GM12878 (cell line): ENCODE measurements around the gene ATP5PD. TPM values are rescaled to one million over a fixed set of nuclear protein-coding genes. Genes with fewer than 3 reads are reported as not detected.

Experiments used
- ATAC-seq: fragments of 200-7000 bp; cut with Tn5 transposase; 3 replicates; pipeline ENCODE4 v1.9.1; 2020; ENCODE audit warnings: mild to moderate bottlenecking, moderate library complexity
- BruUV-seq: library from RNA; stranded (reverse); fragments of 400-500 nt; replicated peaks from 2 replicates; lab custom pipeline; 2021; lab: Mats Ljungman, UMichigan
- CTCF ChIA-PET: fragments of 300-600 bp; sonication (Branson Sonifier 250); formaldehyde crosslinking; extraction: SDS; loops from one replicate; lab custom pipeline; 2021; ENCODE audit warnings: inconsistent platforms; lab: Yijun Ruan, JAX
- POLR2A ChIA-PET: fragments of 350-600 bp; formaldehyde crosslinking; extraction: SDS; loops from one replicate; lab custom pipeline; 2021; ENCODE audit warnings: inconsistent platforms; lab: Charles Lee
- RAD21 ChIA-PET: fragments of 300-600 bp; sonication (Branson Sonifier 250); formaldehyde crosslinking; loops from one replicate; lab custom pipeline; 2023; ENCODE audit warnings: antibody characterized with exemption; ENCODE audit not compliant: unreplicated experiment; lab: Charles Lee
- SMC1A ChIA-PET: fragments of 300-600 bp; sonication (Branson Sonifier 250); formaldehyde crosslinking; loops from one replicate; lab custom pipeline; 2023; ENCODE audit not compliant: unreplicated experiment, uncharacterized antibody; lab: Charles Lee
- DNase-seq: peaks from one replicate; pipeline ENCODE4 v3.0.0-alpha.2; 2011; ENCODE audit warnings: low read depth, low spot score
- FAIRE-seq: peaks from 3 replicates; lab custom pipeline; 2011; peaks lifted over from hg19 to GRCh38; lab: Jason Lieb, UNC
- H2AFZ ChIP-seq: 2 replicates; pipeline ENCODE4 v1.6.0; 2011; ENCODE audit warnings: low read depth, low read length, control low read depth; ENCODE audit not compliant: control insufficient read depth
- H3K27ac ChIP-seq: 2 replicates; pipeline ENCODE4 v1.5.1; 2011; ENCODE audit warnings: control low read depth; ENCODE audit not compliant: control insufficient read depth, insufficient read depth
- H3K27me3 ChIP-seq, 2 experiments: replicated peaks in 1 of 2; 2 replicates each; pipeline versions ENCODE4 v1.6.0 to v1.6.1; 2011; ENCODE audit warnings: low read length in 1 of 2; ENCODE audit not compliant: control insufficient read depth in 2 of 2, insufficient read depth in 2 of 2
- H3K36me3 ChIP-seq, 2 experiments: 2 replicates each; pipeline ENCODE4 v1.5.1; 2011; ENCODE audit warnings: low read length in 1 of 2; ENCODE audit not compliant: control insufficient read depth in 2 of 2, insufficient read depth in 2 of 2
- H3K4me1 ChIP-seq: 2 replicates; pipeline ENCODE4 v1.6.1; 2011; ENCODE audit warnings: mild to moderate bottlenecking, low read length, moderate library complexity, mixed read lengths; ENCODE audit not compliant: control insufficient read depth, insufficient read depth
- H3K4me2 ChIP-seq: 2 replicates; pipeline ENCODE4 v1.6.0; 2011; ENCODE audit warnings: control low read depth; ENCODE audit not compliant: control insufficient read depth, insufficient read depth
- H3K4me3 ChIP-seq: fragments of 200-600 bp; sonication (generic); 2 replicates; pipeline ENCODE4 v1.5.1; 2016
- H3K79me2 ChIP-seq: 2 replicates; pipeline ENCODE4 v1.6.0; 2011; ENCODE audit warnings: low read length; ENCODE audit not compliant: control insufficient read depth, insufficient read depth
- H3K9ac ChIP-seq: 2 replicates; pipeline ENCODE4 v1.8.0; 2011; ENCODE audit warnings: low read length, control low read depth, mixed read lengths; ENCODE audit not compliant: control insufficient read depth, insufficient read depth
- H3K9me3 ChIP-seq: replicated peaks from 3 replicates; pipeline ENCODE4 v1.5.1; 2011; ENCODE audit warnings: mild to moderate bottlenecking, low read length; ENCODE audit not compliant: control insufficient read depth, insufficient read depth
- H4K20me1 ChIP-seq: 2 replicates; pipeline ENCODE4 v1.6.0; 2011; ENCODE audit not compliant: control insufficient read depth, insufficient read depth
- BHLHE40 ChIP-seq, 2 experiments: fragments of 450-650 bp in 1 of 2; IDR thresholded peaks; 2 replicates each; pipeline ENCODE4 v1.6.1; 2011 to 2017; ENCODE audit warnings: low read depth in 2 of 2, borderline replicate concordance in 1 of 2, improper control_type of control experiment in 1 of 2, low read length in 1 of 2, mild to moderate bottlenecking in 1 of 2
- CREM ChIP-seq: IDR thresholded peaks from 2 replicates; pipeline ENCODE4 v1.6.1; 2014; ENCODE audit warnings: antibody characterized with exemption, low read depth
- EED ChIP-seq: sonication (generic); IDR thresholded peaks from 2 replicates; pipeline ENCODE4 v1.6.1; 2016; ENCODE audit warnings: antibody characterized with exemption, low read depth
- HDGF ChIP-seq: fragments of 450-650 bp; IDR thresholded peaks from 2 replicates; pipeline ENCODE4 v1.6.1; 2016; ENCODE audit warnings: antibody characterized with exemption
- JUND ChIP-seq: IDR thresholded peaks from 2 replicates; pipeline ENCODE4 v1.6.1; 2012; ENCODE audit warnings: low read depth, mild to moderate bottlenecking, low read length, improper control_type of control experiment, moderate library complexity
- PKNOX1 ChIP-seq: fragments of 450-650 bp; IDR thresholded peaks from 2 replicates; pipeline ENCODE4 v1.6.1; 2016; ENCODE audit warnings: mild to moderate bottlenecking
- RFX5 ChIP-seq: IDR thresholded peaks from 2 replicates; pipeline ENCODE4 v1.6.1; 2011; ENCODE audit warnings: low read depth, low read length, improper control_type of control experiment
- TCF12 ChIP-seq: IDR thresholded peaks from 2 replicates; pipeline ENCODE4 v1.6.1; 2011; ENCODE audit warnings: low read depth, mild to moderate bottlenecking, low read length
- YBX1 ChIP-seq: fragments of 450-650 bp; IDR thresholded peaks from 2 replicates; pipeline ENCODE4 v1.6.1; 2016; ENCODE audit warnings: antibody characterized with exemption
- ZNF384 ChIP-seq: IDR thresholded peaks from 2 replicates; pipeline ENCODE4 v1.6.1; 2012; ENCODE audit warnings: low read depth, mild to moderate bottlenecking, low read length, improper control_type of control experiment, borderline replicate concordance
- WGBS: methylation state at CpG from one replicate; pipeline ENCODE4 v1.1.6; 2016; ENCODE audit warnings: low lambda C conversion rate; ENCODE audit not compliant: insufficient replicate concordance, insufficient coverage; ENCODE audit errors: missing lambda C conversion rate; 5-methylcytosine and 5-hydroxymethylcytosine counted together
- in situ Hi-C: fragments of 300-500 bp; cut with MboI; formaldehyde crosslinking; loops from 9 replicates; pipeline ENCODE4 v1.14.3; 2018; ENCODE audit warnings: mixed read lengths
- intact Hi-C: fragments of 100-400 bp; cut with micrococcal nuclease; formaldehyde crosslinking; loops from one replicate; pipeline ENCODE4 v1.14.2; 2022; ENCODE audit not compliant: unreplicated experiment
- polyA plus RNA-seq, 11 experiments: library from polyadenylated mRNA; depleted of rRNA in 4 of 11; unstranded in 6 of 11; stranded (reverse) in 5 of 11; fragments of >200 nt; fragmentation: Nextera tagmentation in 4 of 11; fragmentation: Illumina TruSeq in 1 of 11; extraction: Ambion mirVana in 4 of 11; extraction: Trizol in 1 of 11; gene quantifications; 1 replicate in 1 of 11; 2 replicates in 10 of 11; pipeline versions ENCODE4 v1.2.1 to v1.2.3, GENCODE V29; 2011 to 2016; ENCODE audit warnings: inconsistent platforms in 2 of 11, missing spikeins in 2 of 11, low read depth in 1 of 11
- total RNA-seq, 4 experiments: library from RNA; depleted of rRNA in 3 of 4; stranded (reverse); fragments of >200 nt in 3 of 4; fragmentation: Illumina TruSeq in 1 of 4; extraction: Trizol in 1 of 4; gene quantifications; 2 replicates each; pipeline versions ENCODE4 v1.2.1 to v1.2.3, GENCODE V29; 2013 to 2021
- TF ChIP-seq, protein P1 (sequence below): IDR thresholded peaks from 2 replicates; pipeline ENCODE4 v1.6.1; 2012; ENCODE audit warnings: low read depth, low read length, improper control_type of control experiment

The ATP5PD gene
- total and polyA plus RNA-seq, 10 of the 15 experiments (the other 5 are each of a cell fraction or from before 2014, with no cell fraction given): 172 to 772 (median 321) TPM

DNA sequence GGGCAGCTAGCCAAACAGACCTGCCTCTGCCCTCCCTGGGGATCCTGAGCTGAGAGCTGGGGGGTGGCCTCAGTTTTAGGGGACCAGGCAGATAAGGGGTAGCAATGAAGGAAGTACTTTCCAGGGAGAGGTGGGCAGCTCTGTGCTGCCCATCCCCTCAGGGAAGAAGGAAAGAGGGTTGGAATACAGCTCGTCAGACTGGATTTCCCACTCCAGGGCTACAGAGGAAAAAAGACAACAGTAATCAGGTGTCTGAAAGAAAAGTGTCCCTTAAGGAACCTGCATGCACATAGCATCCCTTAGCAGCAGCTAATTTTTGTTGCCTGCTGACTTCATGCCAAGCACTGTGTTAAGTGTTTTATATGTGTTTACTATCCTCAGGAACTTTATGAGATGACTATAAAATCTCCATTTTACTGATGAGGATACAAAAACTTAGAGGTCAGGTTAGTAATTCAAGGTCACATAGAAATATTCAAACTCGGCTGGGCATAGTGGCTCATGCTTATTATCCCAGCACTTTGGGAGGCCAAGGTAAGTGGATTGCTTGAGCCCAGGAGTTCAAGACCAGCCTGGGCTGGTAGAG is 37.5 kb downstream of the ATP5PD start (continued):
- TF ChIP-seq, protein P1, sequence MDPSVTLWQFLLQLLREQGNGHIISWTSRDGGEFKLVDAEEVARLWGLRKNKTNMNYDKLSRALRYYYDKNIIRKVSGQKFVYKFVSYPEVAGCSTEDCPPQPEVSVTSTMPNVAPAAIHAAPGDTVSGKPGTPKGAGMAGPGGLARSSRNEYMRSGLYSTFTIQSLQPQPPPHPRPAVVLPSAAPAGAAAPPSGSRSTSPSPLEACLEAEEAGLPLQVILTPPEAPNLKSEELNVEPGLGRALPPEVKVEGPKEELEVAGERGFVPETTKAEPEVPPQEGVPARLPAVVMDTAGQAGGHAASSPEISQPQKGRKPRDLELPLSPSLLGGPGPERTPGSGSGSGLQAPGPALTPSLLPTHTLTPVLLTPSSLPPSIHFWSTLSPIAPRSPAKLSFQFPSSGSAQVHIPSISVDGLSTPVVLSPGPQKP: no peak
- no peak for TF ChIP-seq JUND

- Histone ChIP-seq H3K27me3 (no peaks in the 10 kb centered on the region; a peak in 1 of 4 replicates), H3K27ac (no peak overlapping the region), H3K9me3 (no peaks in the 10 kb centered on the region), H3K79me2 (peaks cover 5% of the 10 kb centered on the region), H4K20me1 (no peaks in the 10 kb centered on the region), H3K4me1 (peaks cover 3% of the 10 kb centered on the region), H3K36me3 (no peaks in the 10 kb centered on the region), H3K4me3 (no peak overlapping the region), H3K9ac (no peak overlapping the region), H2AFZ (no peak overlapping the region), H3K4me2 (no peak overlapping the region)
- no peak for TF ChIP-seq PKNOX1
- TF ChIP-seq ZNF384: peak; percentile 14; the same call in 1 of the 2 replicates
- TF ChIP-seq BHLHE40 (IDR thresholded peaks at IDR 0.05; ENCODE audit: borderline replicate concordance in 1 of 2, low read depth in 2 of 2, low read length in 1 of 2): peak in 1 of 2 experiments; percentile 17; a peak in 1 of 4 replicates
- TF ChIP-seq HDGF: no peak
- 0 out of 2 replicates have a peak, but pooled peaks have one; percentile 16 for TF ChIP-seq RFX5
- 0 out of 2 replicates have a peak, but pooled peaks have one; percentile 13 for TF ChIP-seq CREM
- 0 out of 2 replicates have a peak, but pooled peaks have one; percentile 30 for TF ChIP-seq TCF12
- 0 out of 2 replicates have a peak, but pooled peaks have one; percentile 22 for TF ChIP-seq EED
- TF ChIP-seq YBX1: no peak
- intact Hi-C loops (no loop called here), in situ Hi-C loops (no loop called here)
- BruUV-seq: no TSS peak
- DNase-seq (no peak), ATAC-seq (peak; percentile 4; the same call in 2 of the 3 replicates), FAIRE-seq (no peak)
- WGBS: 6% methylated on average over 5 of the region's 6 CpGs
- POLR2A ChIA-PET: interaction anchor here (0.6 to 0.7 kb wide), 2 partner anchors 9 to 25 kb away, joined by 3 to 5 read pairs; no protein-coding TSS in a partner anchor
- RAD21 ChIA-PET: interaction anchor here (0.7 to 4.4 kb wide), 4 partner anchors 46 to 106 kb away, joined by 3 to 39 read pairs (median 4); no protein-coding TSS in a partner anchor
- SMC1A ChIA-PET: interaction anchor here (1.5 to 4.1 kb wide), 2 partner anchors 15 to 47 kb away, joined by 5 to 20 read pairs; no protein-coding TSS in a partner anchor
- CTCF ChIA-PET: interaction anchor here (1.0 to 6.2 kb wide), 4 partner anchors 20 to 83 kb away, joined by 3 to 56 read pairs (median 4); partner anchors contain the start of gene CDR2L
Observed at GRCh38 chr17:75008373-75008772, 38.4 kb downstream of the ATP5PD start.
